Activated T-cell treated with anti-CD3 and anti-CD28 coated beads for 48 hours (primary cell): ENCODE measurements around the gene TMEM138.
"Not testable (repeated sequence)": the region's sequence is repeated elsewhere in the genome, so short reads cannot be mapped to it uniquely, and the experiment has no call there.

Experiments
- DNase-seq: peaks from one replicate; pipeline ENCODE4 v3.0.0-alpha.2; 2020; ENCODE audit warnings: low read depth

Gene TMEM138

GRCh38 chr11:61367406-61367805 is 5.2 kb downstream of the TMEM138 start:
- no peak for DNase-seq

- DNase-seq, result no peak
These were observed 6.5 kb downstream of the TMEM138 start for GRCh38 chr11:61368646-61369045.

- DNase-seq, result no peak
These were observed 7.5 kb downstream of the TMEM138 start for GRCh38 chr11:61369372-61370348.

DNA sequence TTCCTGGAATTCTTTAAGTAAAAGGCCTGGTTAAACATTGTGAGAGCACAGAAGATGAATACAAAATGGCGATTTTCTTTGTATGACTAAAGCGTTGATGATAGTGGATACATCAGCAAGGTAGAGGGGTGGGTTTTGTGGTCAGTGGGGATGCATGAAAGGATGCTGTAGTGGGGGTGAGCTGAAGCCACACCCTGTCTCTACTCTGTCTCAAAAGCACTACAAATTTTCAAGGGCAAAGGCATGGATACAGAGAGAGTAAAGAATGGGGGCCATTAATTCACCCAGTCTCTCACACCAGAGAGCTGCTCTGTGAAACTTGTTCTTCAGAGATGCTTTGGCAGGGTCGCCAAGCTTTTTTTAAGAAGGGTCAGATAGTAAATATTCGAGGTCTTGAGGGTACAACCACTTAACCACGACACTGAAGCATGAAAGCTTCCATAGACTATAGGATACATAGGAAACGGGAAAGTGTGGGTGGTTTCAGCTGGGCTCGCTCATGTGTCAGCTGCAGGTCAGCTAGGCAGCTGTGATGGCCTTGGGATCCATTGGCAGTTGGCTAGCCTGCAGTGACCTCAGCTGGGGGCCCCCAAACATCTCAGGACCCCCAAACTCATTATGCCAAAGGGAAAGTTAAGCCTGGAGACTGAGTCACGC is 8.3 kb downstream of the TMEM138 start:
- DNase-seq, result no peak

DNA sequence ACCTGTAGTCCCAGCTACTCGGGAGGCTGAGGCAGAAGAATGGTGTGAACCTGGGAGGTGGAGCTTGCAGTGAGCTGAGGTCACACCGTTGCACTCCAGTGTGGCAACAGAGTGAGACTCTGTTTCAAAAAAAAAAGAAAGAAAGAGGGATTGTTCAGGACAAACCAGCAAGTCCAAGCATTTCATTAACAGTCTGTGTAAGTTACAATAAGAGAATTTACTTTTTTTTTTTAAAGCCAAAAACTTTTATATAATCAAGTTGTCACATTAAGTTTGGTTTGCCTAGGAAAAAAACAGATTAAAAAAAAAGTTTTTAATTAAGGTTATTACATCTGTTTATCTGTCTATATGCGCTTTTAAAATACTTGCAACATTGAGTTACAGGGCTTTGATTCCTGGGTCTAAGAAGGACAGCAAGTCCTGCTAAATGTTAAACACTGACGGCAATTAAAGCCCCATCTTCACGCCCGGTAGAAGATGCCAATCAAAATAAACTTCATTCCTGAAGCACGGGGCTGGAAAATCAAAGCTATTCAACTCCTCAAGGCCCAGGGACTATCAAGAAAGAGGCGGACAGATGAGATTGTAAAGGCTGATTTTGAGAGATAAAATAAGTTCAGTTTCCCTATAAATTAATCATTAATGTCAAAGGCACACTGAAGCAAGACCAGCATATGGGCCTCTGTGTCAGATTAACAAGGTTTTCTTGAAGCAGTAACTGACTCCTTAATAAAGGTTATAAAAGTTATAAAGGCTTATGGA is 10.7 kb downstream of the TMEM138 start:
- no peak for DNase-seq

- no peak for DNase-seq
These were observed 13.6 kb downstream of the TMEM138 start for GRCh38 chr11:61375761-61376108.

- no peak for DNase-seq
These were observed 15.4 kb downstream of the TMEM138 start for GRCh38 chr11:61377461-61378160.

- no peak for DNase-seq
These were observed 16.6 kb downstream of the TMEM138 start for GRCh38 chr11:61378713-61379313.

DNA sequence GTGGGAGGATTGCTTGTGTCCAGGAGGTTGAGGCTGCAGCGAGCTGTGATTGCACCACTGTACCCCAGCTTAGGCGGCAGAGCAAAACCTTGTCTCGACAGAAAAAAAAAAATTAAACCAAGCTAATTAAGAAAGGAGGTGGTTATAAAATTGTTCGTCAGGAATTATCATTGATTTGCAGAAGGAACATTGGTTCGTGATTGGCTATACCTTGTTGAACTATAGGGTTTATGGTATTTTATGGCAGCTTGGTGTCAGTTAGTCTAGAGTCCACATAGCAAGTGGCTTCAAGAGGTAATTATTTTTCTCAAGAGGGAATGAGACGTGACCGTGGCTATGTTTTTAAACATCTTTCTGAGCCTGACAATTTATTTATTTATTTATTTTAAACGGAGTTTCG is 18.7 kb downstream of the TMEM138 start:
- no peak for DNase-seq

GRCh38 chr11:61383859-61384258 is 21.7 kb downstream of the TMEM138 start:
- DNase-seq, result not testable (repeated sequence)

DNA sequence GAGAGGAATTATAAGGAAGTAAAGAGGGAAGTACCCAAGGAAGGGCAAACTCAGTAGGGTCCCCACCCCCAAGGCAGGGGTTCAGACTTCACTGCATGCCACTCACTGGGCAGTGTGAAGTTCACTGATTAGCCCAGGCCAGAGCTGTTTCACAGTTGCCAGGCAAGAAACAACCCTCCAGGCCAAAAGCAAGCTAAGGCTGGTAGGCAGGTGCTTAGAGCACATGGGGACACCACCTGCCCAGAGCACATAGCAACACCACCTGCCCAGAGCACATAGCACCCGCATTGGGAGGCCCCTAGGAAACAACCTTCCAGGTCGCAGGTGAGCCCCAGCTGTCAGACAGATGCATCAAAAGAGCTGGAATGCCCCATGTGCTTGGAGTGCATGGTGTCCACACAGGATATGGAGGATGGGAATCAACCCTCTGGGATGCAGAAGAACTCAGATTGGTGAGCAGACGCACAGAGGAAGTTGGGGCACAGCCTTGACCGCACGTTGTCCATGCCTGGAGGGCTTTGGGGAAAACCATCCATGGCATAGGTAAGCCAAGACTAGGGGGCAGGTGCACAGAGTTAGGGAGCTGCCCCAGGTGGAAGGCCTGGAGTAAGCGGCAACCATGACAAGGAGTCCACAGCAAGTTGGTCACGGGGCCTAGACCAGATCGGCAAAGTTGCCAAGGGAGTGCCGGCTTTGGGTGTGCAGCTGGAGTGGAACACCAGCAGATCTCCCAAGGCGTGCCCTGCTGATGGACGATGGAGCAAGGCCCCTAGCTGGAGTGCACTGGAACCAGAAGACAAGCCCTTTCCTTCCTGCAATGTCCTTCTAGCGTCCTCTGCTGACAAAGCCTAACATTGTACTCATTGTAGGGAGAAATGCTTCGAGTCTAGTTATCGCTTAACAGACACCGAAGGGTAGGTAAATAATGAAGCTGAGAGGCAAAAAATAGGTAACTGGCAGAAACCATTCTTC is 22.4 kb downstream of the TMEM138 start:
- no peak for DNase-seq

DNA sequence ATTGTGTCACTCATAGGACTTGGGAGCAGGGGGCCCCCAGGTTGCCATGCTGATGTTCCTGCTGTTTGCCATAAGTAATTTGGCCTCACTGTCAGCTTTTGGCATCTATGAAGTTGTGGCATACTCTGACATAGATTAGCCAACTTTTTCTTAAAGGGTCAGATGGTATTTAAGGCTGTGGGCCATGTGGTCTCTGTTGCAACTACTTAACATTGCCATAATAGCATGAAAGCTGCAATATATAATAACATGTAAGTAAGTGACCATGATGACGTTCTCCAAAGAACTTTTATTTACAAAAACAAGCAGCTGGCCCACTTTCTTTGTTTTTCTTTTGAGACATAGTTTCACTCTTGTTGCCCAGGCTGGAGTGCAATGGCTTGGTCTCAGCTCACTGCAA is 28.0 kb downstream of the TMEM138 start:
- no peak for DNase-seq

GRCh38 chr11:61392981-61393595 is 30.9 kb downstream of the TMEM138 start:
- no peak for DNase-seq

DNA sequence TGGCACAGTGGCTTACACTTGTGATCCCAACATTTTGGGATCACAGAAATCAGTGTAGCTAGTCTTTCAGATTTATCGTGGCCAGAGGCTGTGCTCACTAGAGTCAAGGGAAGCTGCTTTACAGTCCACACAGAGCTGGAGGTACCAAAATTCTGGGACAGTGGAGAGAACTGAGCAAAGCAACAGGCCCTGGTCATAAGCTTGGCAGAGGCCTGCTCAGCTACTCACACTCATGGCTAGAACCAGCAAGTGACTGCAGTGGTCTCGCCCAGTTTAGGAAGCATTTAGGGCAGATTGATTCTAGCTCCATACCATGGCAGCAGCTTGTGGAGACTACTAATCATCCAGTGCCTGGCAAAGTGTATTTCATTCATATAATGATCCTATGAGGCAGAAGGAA is 39.0 kb downstream of the TMEM138 start:
- DNase-seq, result no peak

DNA sequence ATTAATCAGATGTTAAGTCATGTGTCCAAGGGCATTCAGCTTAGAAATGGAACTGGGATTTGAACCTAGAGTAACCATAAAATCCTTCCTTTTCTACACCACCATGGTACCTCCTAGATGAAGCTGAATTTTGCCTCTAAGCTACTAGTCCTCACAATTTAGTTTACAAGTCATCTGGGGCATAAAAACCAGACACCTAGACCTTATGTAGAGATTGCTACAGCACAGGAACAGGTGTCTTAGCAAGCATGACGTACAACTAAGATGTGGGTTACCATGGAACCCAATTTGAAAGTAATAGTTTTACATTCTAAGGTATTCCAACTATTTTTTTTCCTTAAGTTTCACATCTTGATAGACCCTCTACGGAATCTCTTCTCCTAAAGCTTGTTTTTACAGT is 39.4 kb downstream of the TMEM138 start:
- DNase-seq, result no peak

GRCh38 chr11:61403658-61404057 is 41.5 kb downstream of the TMEM138 start:
- DNase-seq, result no peak

DNA sequence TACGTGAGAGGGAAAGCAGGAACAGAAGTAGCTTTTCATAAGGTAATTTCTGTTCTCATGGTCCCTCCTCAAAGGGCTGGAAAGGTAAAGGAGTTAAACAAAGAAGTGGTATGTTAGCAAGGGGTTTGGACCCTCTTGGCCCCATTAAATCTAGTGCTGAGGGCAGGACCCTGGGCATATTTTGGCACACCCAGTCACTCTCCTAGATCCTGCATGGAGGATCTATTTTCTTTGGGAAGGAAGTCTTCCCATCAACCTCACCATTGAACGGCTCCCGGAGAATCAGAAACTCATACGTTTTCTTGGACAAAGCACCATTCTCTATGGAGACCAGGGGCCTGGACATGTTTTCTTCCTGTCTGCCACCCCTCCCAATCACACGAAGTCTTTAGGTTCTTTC is 41.9 kb downstream of the TMEM138 start:
- DNase-seq, result no peak

- no peak for DNase-seq
These were observed 42.5 kb downstream of the TMEM138 start for GRCh38 chr11:61404641-61405040.

- no peak for DNase-seq
These were observed 43.9 kb downstream of the TMEM138 start for GRCh38 chr11:61406067-61406466.
